GM21515 (cell line): ENCODE data around the gene TRIP13.
"Not testable (repeated sequence)": the region's sequence is repeated elsewhere in the genome, so short reads cannot be mapped to it uniquely, and the experiment has no call there.

Experiments used
- ATAC-seq: cut with Tn5 transposase; IDR thresholded peaks from one replicate; pipeline ENCODE4 v1.9.1; 2021; ENCODE audit not compliant: unreplicated experiment

Gene TRIP13

GRCh38 chr5:934381-934967 lies 41.8 kb downstream of the TRIP13 start:
- not testable (repeated sequence) for ATAC-seq

- ATAC-seq = no peak
Observed at GRCh38 chr5:935510-936084, 42.9 kb downstream of the TRIP13 start.

- no peak for ATAC-seq
Observed at GRCh38 chr5:936149-937144, 43.8 kb downstream of the TRIP13 start.

GRCh38 chr5:937151-937924 lies 44.7 kb downstream of the TRIP13 start:
- no peak for ATAC-seq

- no peak for ATAC-seq
Observed at GRCh38 chr5:939368-939767, 46.7 kb downstream of the TRIP13 start.

- not testable (repeated sequence) for ATAC-seq
Observed at GRCh38 chr5:940741-941140, 48.1 kb downstream of the TRIP13 start.

GRCh38 chr5:943201-943917 lies 50.7 kb downstream of the TRIP13 start:
- no peak for ATAC-seq

GRCh38 chr5:943918-944620 lies 51.4 kb downstream of the TRIP13 start:
- ATAC-seq = no peak

GRCh38 chr5:944621-944927 lies 51.9 kb downstream of the TRIP13 start:
- ATAC-seq = no peak

GRCh38 chr5:944992-945685 lies 52.5 kb downstream of the TRIP13 start:
- ATAC-seq = no peak

- ATAC-seq = no peak
Observed at GRCh38 chr5:945691-946551, 53.2 kb downstream of the TRIP13 start.

GRCh38 chr5:946720-947625 lies 54.3 kb downstream of the TRIP13 start:
- ATAC-seq = no peak

GRCh38 chr5:947626-948471 lies 55.2 kb downstream of the TRIP13 start:
- ATAC-seq = no peak

- ATAC-seq = no peak
Observed at GRCh38 chr5:948472-949274, 56.0 kb downstream of the TRIP13 start.

GRCh38 chr5:949275-949543 lies 56.5 kb downstream of the TRIP13 start:
- no peak for ATAC-seq
